ENCODE measurements around the gene SLC1A7.

GRCh38 chr1:53079251-53079650 is 63.2 kb downstream of the SLC1A7 start:
- no peak for TF ChIP-seq CTCF (IDR thresholded peaks at IDR 0.05; ENCODE audit: low read depth, low read length)
- TF ChIP-seq MYC (IDR thresholded peaks at IDR 0.05; ENCODE audit: low read depth, low read length) = no peak
- no peak for TF ChIP-seq POLR2A (IDR thresholded peaks at IDR 0.05; ENCODE audit: extremely low read depth, insufficient read length)

Measured in NB4 (cell line).